ENCODE data around the gene GGT5. TPM values are rescaled to one million over a fixed set of nuclear protein-coding genes. Genes with fewer than 3 reads are reported as not detected.

Gene GGT5
- total and polyA plus RNA-seq, 2 of the 13 experiments (the other 11 are each of a cell fraction or from before 2014, with no cell fraction given), result 0.69 to 3.1 TPM

DNA sequence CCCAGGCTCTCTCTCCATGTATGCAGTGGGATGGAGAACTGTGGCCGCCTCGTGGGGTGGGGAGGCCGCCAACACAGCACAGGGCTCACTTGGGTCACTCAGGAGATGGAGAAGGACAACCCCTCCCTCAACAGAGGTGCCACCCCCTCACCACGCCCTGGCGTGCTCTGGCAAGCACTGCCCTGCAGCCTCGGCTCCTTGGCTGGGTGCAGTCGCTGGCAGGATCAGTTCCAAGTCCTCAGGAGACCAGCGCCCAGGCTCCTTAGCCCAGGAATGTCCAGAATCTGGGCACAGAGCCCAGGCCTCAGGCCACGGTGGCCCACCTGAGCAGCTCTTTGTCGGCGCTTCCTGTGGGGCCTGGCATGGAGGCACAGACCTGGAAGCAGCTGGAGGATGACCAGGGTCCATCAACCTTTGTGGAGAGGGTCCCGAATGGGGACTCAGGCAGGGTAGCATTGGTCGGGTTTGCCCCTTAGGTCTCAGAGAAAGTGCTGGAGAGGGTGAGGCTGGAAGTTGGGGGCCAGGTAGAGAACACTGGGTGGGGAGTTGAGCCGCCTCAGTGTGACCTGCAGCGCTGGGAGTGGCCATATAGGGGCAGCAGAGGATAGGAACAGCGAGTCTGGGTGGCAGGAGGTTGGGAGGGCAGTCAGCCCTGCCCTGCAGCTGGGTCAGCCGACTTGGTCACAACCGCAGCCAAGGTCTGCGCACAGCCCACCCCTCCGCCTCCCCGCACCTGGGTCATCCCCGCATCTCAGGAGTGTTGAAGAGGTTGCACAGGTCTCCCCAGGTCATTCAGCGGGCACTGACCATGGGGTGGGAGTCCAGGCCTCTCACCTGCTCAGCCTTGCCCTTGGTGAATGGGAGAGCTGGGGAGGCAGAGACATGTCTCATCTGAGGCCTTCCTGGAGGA lies 55.4 kb downstream of the GGT5 start (continued):
- TF ChIP-seq NCOA2 (CRISPR knock-in tag; IDR thresholded peaks at IDR 0.05) (no peak), CENPT (CRISPR knock-in tag; IDR thresholded peaks at IDR 0.05; ENCODE audit: low read depth) (no peak), ZNF614 (CRISPR knock-in tag; IDR thresholded peaks at IDR 0.05; ENCODE audit: borderline replicate concordance) (0 out of 2 replicates have a peak, but pooled peaks have one; percentile 25)
- TF ChIP-seq, protein P1, sequence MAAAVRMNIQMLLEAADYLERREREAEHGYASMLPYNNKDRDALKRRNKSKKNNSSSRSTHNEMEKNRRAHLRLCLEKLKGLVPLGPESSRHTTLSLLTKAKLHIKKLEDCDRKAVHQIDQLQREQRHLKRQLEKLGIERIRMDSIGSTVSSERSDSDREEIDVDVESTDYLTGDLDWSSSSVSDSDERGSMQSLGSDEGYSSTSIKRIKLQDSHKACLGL (CRISPR knock-in tag; IDR thresholded peaks at IDR 0.05), result no peak
- TF ChIP-seq, protein P2, sequence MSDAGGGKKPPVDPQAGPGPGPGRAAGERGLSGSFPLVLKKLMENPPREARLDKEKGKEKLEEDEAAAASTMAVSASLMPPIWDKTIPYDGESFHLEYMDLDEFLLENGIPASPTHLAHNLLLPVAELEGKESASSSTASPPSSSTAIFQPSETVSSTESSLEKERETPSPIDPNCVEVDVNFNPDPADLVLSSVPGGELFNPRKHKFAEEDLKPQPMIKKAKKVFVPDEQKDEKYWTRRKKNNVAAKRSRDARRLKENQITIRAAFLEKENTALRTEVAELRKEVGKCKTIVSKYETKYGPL (CRISPR knock-in tag; IDR thresholded peaks at IDR 0.05), result no peak

DNA sequence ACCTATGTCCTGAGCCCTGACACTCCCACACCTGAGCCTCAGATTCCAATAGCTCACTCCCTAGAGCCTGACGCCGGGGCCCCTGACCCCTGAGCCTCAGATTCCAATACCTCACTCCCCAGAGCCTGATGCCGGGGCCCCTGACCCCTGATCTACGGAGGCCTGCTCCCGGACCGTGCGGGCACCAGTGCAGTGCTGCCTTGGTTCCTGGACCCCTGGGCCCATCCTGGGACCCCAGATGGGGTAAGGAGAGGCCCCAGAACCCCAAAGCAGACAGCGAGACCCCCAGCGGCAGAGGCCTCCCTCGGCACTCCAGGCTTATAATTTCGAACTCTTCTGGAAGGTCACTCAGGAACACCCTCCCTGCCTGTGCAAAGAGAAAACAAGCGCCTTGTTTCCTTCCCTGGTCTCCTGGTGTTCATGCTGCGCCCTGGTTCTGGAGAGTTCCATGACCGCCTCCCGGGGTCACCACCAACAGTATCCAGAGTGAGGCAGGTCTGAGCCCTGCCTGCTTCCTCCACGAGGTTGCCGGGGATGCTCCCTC lies 56.1 kb downstream of the GGT5 start:
- BruUV-seq (replicated peaks), result no TSS peak
- no peak overlapping the region for H2AFZ ChIP-seq (ENCODE audit: low read length)
- POLR2A ChIA-PET, result interaction anchor here (1.3 kb wide), 1 partner anchor 8 kb away, joined by 4 read pairs; the partner anchor contains the start of gene SUSD2
- TF ChIP-seq MAFF (IDR thresholded peaks at IDR 0.05; ENCODE audit: low read depth, low read length), result no peak
- TF ChIP-seq, protein P3, sequence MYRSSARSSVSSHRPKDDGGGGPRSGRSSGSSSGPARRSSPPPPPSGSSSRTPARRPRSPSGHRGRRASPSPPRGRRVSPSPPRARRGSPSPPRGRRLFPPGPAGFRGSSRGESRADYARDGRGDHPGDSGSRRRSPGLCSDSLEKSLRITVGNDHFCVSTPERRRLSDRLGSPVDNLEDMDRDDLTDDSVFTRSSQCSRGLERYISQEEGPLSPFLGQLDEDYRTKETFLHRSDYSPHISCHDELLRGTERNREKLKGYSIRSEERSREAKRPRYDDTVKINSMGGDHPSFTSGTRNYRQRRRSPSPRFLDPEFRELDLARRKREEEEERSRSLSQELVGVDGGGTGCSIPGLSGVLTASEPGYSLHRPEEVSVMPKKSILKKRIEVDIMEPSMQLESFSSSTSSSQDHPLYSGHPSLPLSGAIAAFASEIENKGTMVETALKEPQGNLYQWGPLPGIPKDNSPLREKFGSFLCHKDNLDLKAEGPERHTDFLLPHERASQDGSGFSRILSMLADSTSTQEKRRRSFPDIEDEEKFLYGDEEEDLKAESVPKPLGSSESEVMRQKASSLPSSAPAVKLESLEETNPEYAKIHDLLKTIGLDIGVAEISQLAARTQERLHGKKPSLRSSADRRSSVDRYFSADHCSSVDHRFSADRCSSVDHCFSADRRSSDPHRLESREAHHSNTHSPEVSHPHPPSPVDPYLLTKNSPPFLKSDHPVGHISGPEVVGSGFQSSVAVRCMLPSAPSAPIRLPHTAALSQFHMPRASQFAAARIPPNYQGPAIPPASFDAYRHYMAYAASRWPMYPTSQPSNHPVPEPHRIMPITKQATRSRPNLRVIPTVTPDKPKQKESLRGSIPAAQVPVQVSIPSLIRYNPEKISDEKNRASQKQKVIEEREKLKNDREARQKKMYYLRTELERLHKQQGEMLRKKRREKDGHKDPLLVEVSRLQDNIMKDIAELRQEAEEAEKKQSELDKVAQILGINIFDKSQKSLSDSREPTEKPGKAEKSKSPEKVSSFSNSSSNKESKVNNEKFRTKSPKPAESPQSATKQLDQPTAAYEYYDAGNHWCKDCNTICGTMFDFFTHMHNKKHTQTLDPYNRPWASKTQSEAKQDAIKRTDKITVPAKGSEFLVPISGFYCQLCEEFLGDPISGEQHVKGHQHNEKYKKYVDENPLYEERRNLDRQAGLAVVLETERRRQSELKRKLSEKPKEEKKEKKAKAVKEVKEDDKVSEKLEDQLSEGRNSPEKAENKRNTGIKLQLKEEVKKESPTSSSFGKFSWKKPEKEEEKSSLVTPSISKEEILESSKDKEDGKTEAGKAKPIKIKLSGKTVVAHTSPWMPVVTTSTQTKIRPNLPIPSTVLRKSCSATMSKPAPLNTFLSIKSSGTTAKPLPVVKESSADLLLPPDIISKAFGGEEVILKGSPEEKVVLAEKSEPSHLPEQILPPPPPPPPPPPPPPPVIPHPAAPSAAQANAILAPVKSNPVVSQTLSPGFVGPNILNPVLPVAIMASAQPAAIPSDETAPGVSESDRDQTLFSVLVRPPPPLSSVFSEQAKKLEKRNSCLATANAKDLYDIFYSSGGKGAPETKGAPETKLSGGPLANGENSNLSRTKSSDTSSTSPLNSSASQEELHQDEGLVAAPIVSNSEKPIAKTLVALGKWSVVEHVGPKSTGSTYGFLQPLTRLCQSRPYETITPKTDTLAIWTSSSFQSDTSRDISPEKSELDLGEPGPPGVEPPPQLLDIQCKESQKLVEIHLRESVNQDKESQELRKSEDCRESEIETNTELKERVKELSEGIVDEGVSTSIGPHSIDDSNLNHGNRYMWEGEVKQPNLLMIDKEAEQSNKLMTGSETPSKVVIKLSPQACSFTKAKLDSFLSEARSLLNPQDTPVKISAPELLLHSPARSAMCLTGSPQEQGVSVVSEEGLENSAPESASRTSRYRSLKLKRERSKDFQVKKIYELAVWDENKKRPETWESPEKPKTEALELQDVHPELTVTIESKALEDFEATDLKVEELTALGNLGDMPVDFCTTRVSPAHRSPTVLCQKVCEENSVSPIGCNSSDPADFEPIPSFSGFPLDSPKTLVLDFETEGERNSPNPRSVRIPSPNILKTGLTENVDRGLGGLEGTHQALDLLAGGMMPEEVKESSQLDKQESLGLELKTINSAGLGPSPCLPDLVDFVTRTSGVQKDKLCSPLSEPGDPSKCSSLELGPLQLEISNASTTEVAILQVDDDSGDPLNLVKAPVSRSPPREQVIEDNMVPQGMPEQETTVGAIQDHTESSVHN (CRISPR knock-in tag; IDR thresholded peaks at IDR 0.05), result no peak
- no peak for TF ChIP-seq ZNF282 (IDR thresholded peaks at IDR 0.05; ENCODE audit: partially characterized antibody)
- TF ChIP-seq MAF1 (CRISPR knock-in tag; IDR thresholded peaks at IDR 0.05; ENCODE audit: borderline replicate concordance), result no peak
- TF ChIP-seq SNAI1 (CRISPR knock-in tag; IDR thresholded peaks at IDR 0.05; ENCODE audit: borderline replicate concordance), result no peak
- TF ChIP-seq, protein P4, sequence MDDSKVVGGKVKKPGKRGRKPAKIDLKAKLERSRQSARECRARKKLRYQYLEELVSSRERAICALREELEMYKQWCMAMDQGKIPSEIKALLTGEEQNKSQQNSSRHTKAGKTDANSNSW (CRISPR knock-in tag; IDR thresholded peaks at IDR 0.05; ENCODE audit: borderline replicate concordance), result no peak

More for the DNA sequence above, 56.1 kb downstream of the GGT5 start:
- Histone ChIP-seq H3K36me3 (replicated peaks in 1 of 2; ENCODE audit: control insufficient read depth in 1 of 2, insufficient read depth in 2 of 2, low read length in 2 of 2) (no peaks in the 10 kb centered on the region), H3K4me2 (ENCODE audit: low read depth, low read length) (no peak overlapping the region), H3K27me3 (ENCODE audit: control insufficient read depth in 1 of 2, insufficient read depth in 2 of 2, low read length in 2 of 2) (no peaks in the 10 kb centered on the region), H3K27ac (ENCODE audit: extremely low read length, insufficient read depth, low read length) (no peak overlapping the region), H3K79me2 (ENCODE audit: insufficient read depth, low read length) (no peaks in the 10 kb centered on the region), H4K20me1 (ENCODE audit: insufficient read depth, low read length) (no peaks in the 10 kb centered on the region), H3K9ac (ENCODE audit: insufficient read depth, low read depth, low read length) (no peak overlapping the region), H3K9me3 (ENCODE audit: low read length) (no peaks in the 10 kb centered on the region), H3K4me1 (ENCODE audit: insufficient read depth, low read length) (peaks cover 26% of the 10 kb centered on the region), H3K4me3 (replicated peaks in 1 of 3; ENCODE audit: insufficient read depth in 1 of 3, low read depth in 2 of 3, low read length in 3 of 3) (no peak overlapping the region)
- FAIRE-seq, result no peak
- 79% methylated on average over 7 of the region's 17 CpGs for WGBS (ENCODE audit: low lambda C conversion rate)
- intact Hi-C loops (cut with micrococcal nuclease; ENCODE audit: unreplicated experiment) (loop anchor here (1.0 kb wide), 2 partner anchors 43 to 59 kb away; no protein-coding TSS in a partner anchor), in situ Hi-C loops (cut with HindIII; ENCODE audit: extremely low pct_ligation_motif_present, low pct_unique_long_range_greater_than_20kb) (loop anchor here (5.0 kb wide), 1 partner anchor 59 kb away; the partner anchor contains the start of gene GGT5)
- CTCF ChIA-PET (ENCODE audit: low intra/inter-chr PET ratio, low total read pairs), result interaction anchor here (1.7 to 3.5 kb wide), 3 partner anchors 42 to 71 kb away, joined by 9 to 61 read pairs (median 33); no protein-coding TSS in a partner anchor
- DNase-seq (ENCODE audit: low spot score), result no peak
- ATAC-seq, result no peak

All from HepG2 (cell line).